ENCODE data around the gene NIPSNAP2. TPM values are rescaled to one million over a fixed set of nuclear protein-coding genes. Genes with fewer than 3 reads are reported as not detected.
A peak's percentile ranks its signal among the peaks of the same experiment; 100 is the strongest.

Gene NIPSNAP2
- polyA plus RNA-seq, 3 donors, result 43.2 to 97.5 (median 88.0) TPM

DNA sequence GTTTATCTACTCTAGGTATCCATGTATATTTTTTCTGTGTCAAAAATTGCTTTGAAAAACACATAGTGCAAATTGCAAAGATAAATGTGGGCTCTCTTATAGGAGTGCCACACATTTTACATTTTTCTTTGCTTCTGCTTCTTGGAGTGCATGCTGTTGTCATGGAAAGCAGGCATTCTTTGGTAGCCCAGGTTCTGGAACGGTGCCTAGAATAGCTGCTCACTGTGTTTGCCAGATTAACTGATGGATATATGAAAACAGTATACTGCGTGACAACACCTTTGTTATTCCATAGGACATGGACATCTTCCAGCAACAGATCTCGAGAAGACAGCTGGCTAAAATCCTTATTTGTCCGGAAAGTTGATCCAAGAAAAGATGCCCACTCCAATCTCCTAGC lies 13.4 kb downstream of the NIPSNAP2 start:
- no peaks in the 10 kb centered on the region for H3K4me1 Mint-ChIP-seq
- DNase-seq, result no peak
- no peak overlapping the region for H3K27ac Mint-ChIP-seq
- H3K4me2 ChIP-seq (replicated peaks; ENCODE audit: extremely low read depth, low read length, poor library complexity, severe bottlenecking), result no peak overlapping the region
- TF ChIP-seq, protein P1, sequence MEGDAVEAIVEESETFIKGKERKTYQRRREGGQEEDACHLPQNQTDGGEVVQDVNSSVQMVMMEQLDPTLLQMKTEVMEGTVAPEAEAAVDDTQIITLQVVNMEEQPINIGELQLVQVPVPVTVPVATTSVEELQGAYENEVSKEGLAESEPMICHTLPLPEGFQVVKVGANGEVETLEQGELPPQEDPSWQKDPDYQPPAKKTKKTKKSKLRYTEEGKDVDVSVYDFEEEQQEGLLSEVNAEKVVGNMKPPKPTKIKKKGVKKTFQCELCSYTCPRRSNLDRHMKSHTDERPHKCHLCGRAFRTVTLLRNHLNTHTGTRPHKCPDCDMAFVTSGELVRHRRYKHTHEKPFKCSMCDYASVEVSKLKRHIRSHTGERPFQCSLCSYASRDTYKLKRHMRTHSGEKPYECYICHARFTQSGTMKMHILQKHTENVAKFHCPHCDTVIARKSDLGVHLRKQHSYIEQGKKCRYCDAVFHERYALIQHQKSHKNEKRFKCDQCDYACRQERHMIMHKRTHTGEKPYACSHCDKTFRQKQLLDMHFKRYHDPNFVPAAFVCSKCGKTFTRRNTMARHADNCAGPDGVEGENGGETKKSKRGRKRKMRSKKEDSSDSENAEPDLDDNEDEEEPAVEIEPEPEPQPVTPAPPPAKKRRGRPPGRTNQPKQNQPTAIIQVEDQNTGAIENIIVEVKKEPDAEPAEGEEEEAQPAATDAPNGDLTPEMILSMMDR (IDR thresholded peaks at IDR 0.05), result no peak
- H3K9ac ChIP-seq (ENCODE audit: insufficient read depth, low read length, poor library complexity, severe bottlenecking), result no peak overlapping the region
- H3K4me3 ChIP-seq (replicated peaks in 1 of 3; ENCODE audit: low read depth in 2 of 3, low read length in 3 of 3), result no peak overlapping the region
- H4K20me1 ChIP-seq (ENCODE audit: insufficient read depth, low read length), result peaks cover 42% of the 10 kb centered on the region
- intact Hi-C loops (cut with micrococcal nuclease), result no loop called here
- no peak overlapping the region for H2AFZ ChIP-seq (ENCODE audit: insufficient read depth, low read depth, low read length, poor library complexity, severe bottlenecking)
- no peaks in the 10 kb centered on the region for H3K4me1 ChIP-seq (ENCODE audit: control insufficient read depth in 1 of 2, insufficient read depth in 2 of 2, low read length in 2 of 2)
- H3K27me3 Mint-ChIP-seq (ENCODE audit: low read depth in 3 of 3), result no peaks in the 10 kb centered on the region
- no peak overlapping the region for H3K4me3 Mint-ChIP-seq
- no peaks in the 10 kb centered on the region for H3K27me3 ChIP-seq (ENCODE audit: control insufficient read depth in 2 of 2, insufficient read depth in 2 of 2, low read length in 2 of 2)
- peaks cover 36 to 65% of the 10 kb centered on the region in 2 donors for H3K36me3 Mint-ChIP-seq
- peaks cover 49 to 54% of the 10 kb centered on the region in 2 donors for H3K36me3 ChIP-seq (replicated peaks in 1 of 2; ENCODE audit: control insufficient read depth in 1 of 2, insufficient read depth in 2 of 2, low read length in 2 of 2)
- peaks cover 29% of the 10 kb centered on the region for H3K79me2 ChIP-seq (ENCODE audit: insufficient read depth, low read length)
- 100% methylated on average over 3 of the region's 4 CpGs for WGBS (ENCODE audit: insufficient coverage)
- no peaks in the 10 kb centered on the region for H3K9me3 ChIP-seq (replicated peaks in 1 of 2; ENCODE audit: control insufficient read depth in 1 of 2, insufficient read depth in 1 of 2, low read length in 2 of 2)
- no peak overlapping the region for H3K27ac ChIP-seq (ENCODE audit: low read depth in 1 of 2, low read length in 2 of 2)
- H3K9me3 Mint-ChIP-seq, result no peaks in the 10 kb centered on the region

DNA sequence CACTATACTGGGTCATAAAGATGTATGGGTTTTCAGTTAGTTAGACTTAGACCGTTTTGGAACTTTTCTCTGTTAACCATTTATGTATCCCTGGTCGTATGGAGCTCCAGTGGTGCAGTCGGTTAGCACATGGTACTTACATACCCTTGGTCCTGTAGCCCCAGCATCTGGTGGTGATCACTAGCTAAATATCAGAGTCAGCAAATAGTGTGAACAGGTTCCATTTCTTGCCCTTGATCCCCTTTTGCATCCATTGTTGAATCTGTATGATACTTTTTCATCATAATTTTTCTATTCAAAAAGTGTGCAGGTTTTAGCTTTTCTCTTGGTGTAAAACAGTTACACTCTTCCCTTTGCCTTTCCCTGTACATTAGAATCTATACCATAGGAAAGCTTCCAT lies 15.9 kb downstream of the NIPSNAP2 start:
- Histone ChIP-seq H3K27ac (ENCODE audit: low read depth in 1 of 2, low read length in 2 of 2) (no peak overlapping the region), H3K27me3 (ENCODE audit: control insufficient read depth in 2 of 2, insufficient read depth in 2 of 2, low read length in 2 of 2) (no peaks in the 10 kb centered on the region), H3K9me3 (replicated peaks in 1 of 2; ENCODE audit: control insufficient read depth in 1 of 2, insufficient read depth in 1 of 2, low read length in 2 of 2) (no peaks in the 10 kb centered on the region), H3K4me3 (replicated peaks in 1 of 3; ENCODE audit: low read depth in 2 of 3, low read length in 3 of 3) (no peak overlapping the region), H4K20me1 (ENCODE audit: insufficient read depth, low read length) (peaks cover 21% of the 10 kb centered on the region), H3K36me3 (replicated peaks in 1 of 2; ENCODE audit: control insufficient read depth in 1 of 2, insufficient read depth in 2 of 2, low read length in 2 of 2) (peaks cover 72 to 78% of the 10 kb centered on the region in 2 donors), H2AFZ (ENCODE audit: insufficient read depth, low read depth, low read length, poor library complexity, severe bottlenecking) (no peak overlapping the region), H3K79me2 (ENCODE audit: insufficient read depth, low read length) (peaks cover 10% of the 10 kb centered on the region), H3K4me2 (replicated peaks; ENCODE audit: extremely low read depth, low read length, poor library complexity, severe bottlenecking) (no peak overlapping the region), H3K9ac (ENCODE audit: insufficient read depth, low read length, poor library complexity, severe bottlenecking) (no peak overlapping the region), H3K4me1 (ENCODE audit: control insufficient read depth in 1 of 2, insufficient read depth in 2 of 2, low read length in 2 of 2) (no peaks in the 10 kb centered on the region)
- Mint-ChIP-seq H3K4me3 (no peak overlapping the region), H3K27me3 (ENCODE audit: low read depth in 3 of 3) (no peaks in the 10 kb centered on the region), H3K27ac (peak overlapping the region in 1 of 7 donors; percentile 78), H3K9me3 (no peaks in the 10 kb centered on the region), H3K4me1 (no peaks in the 10 kb centered on the region), H3K36me3 (peaks cover 53 to 77% of the 10 kb centered on the region in 2 donors)
- no peak for DNase-seq
- WGBS (ENCODE audit: insufficient coverage), result 100% methylated on average over 2 of the region's 3 CpGs
- TF ChIP-seq, protein P1 (IDR thresholded peaks at IDR 0.05), result no peak
- intact Hi-C loops (cut with micrococcal nuclease), result no loop called here
